Keratinocyte (primary cell): ENCODE data around the gene TMC5. TPM values are rescaled to one million over a fixed set of nuclear protein-coding genes. Genes with fewer than 3 reads are reported as not detected.

Experiments
- DNase-seq: peaks from one replicate; pipeline ENCODE4 v3.0.0-alpha.2; 2011; ENCODE audit warnings: low read depth, missing footprints, low spot score
- FAIRE-seq: peaks from 2 replicates; lab custom pipeline; 2011; peaks lifted over from hg19 to GRCh38; lab: Jason Lieb, UNC
- H2AFZ ChIP-seq: 2 replicates; pipeline ENCODE4 v1.6.0; 2012; ENCODE audit warnings: low read length, control low read depth, inconsistent platforms; ENCODE audit not compliant: control insufficient read depth
- H3K27ac ChIP-seq: 2 replicates; pipeline ENCODE4 v1.5.1; 2011; ENCODE audit warnings: low read length; ENCODE audit not compliant: control insufficient read depth, insufficient read depth
- H3K27me3 ChIP-seq: 3 replicates; pipeline ENCODE4 v1.6.0; 2011; ENCODE audit warnings: low read length; ENCODE audit not compliant: control insufficient read depth, insufficient read depth; ENCODE audit errors: extremely low read depth
- H3K36me3 ChIP-seq, 2 experiments: 2 replicates in 1 of 2; 3 replicates in 1 of 2; pipeline ENCODE4 v1.5.1; 2011; ENCODE audit warnings: low read length in 2 of 2, mild to moderate bottlenecking in 1 of 2; ENCODE audit not compliant: control insufficient read depth in 2 of 2, insufficient read depth in 2 of 2; ENCODE audit errors: extremely low read depth in 1 of 2
- H3K4me1 ChIP-seq: 3 replicates; pipeline ENCODE4 v1.5.1; 2011; ENCODE audit warnings: low read length; ENCODE audit not compliant: control insufficient read depth, insufficient read depth; ENCODE audit errors: extremely low read depth
- H3K4me2 ChIP-seq: 3 replicates; pipeline ENCODE4 v1.6.0; 2011; ENCODE audit warnings: low read depth, low read length; ENCODE audit not compliant: control insufficient read depth, insufficient read depth; ENCODE audit errors: extremely low read depth
- H3K4me3 ChIP-seq, 3 experiments: fragments of 200-600 bp in 1 of 3; sonication (generic) in 1 of 3; 2 replicates in 2 of 3; 3 replicates in 1 of 3; pipeline ENCODE4 v1.5.1; 2011 to 2016; ENCODE audit warnings: low read length in 3 of 3, mild to moderate bottlenecking in 3 of 3, control low read depth in 2 of 3, inconsistent platforms in 1 of 3, low read depth in 1 of 3, mixed read lengths in 1 of 3, mixed run types in 1 of 3, moderate library complexity in 1 of 3; ENCODE audit not compliant: control insufficient read depth in 2 of 3, insufficient read depth in 2 of 3; ENCODE audit errors: extremely low read depth in 1 of 3
- H3K79me2 ChIP-seq: 2 replicates; pipeline ENCODE4 v1.6.0; 2012; ENCODE audit warnings: low read length; ENCODE audit not compliant: control insufficient read depth, insufficient read depth
- H3K9ac ChIP-seq: 3 replicates; pipeline ENCODE4 v1.6.0; 2011; ENCODE audit warnings: low read length; ENCODE audit not compliant: control insufficient read depth, insufficient read depth; ENCODE audit errors: extremely low read depth
- H3K9me1 ChIP-seq: 3 replicates; pipeline ENCODE4 v1.6.0; 2011; ENCODE audit warnings: low read length; ENCODE audit not compliant: control insufficient read depth, insufficient read depth; ENCODE audit errors: extremely low read depth
- H3K9me3 ChIP-seq: 2 replicates; pipeline ENCODE4 v1.5.1; 2012; ENCODE audit warnings: low read depth, low read length; ENCODE audit not compliant: control insufficient read depth
- H4K20me1 ChIP-seq: 3 replicates; pipeline ENCODE4 v1.6.0; 2011; ENCODE audit warnings: low read length; ENCODE audit not compliant: control insufficient read depth, insufficient read depth; ENCODE audit errors: extremely low read depth
- EZH2 ChIP-seq: IDR thresholded peaks from one replicate; pipeline ENCODE4 v1.6.1; 2012; ENCODE audit warnings: inconsistent platforms, mild to moderate bottlenecking, low read length, moderate library complexity
- dilution Hi-C: fragments of 300-500 bp; cut with MboI; formaldehyde crosslinking; loops from one replicate; pipeline ENCODE4 v1.7.0; 2020; ENCODE audit warnings: low sequenced_read_pairs; ENCODE audit not compliant: extremely low pct_ligation_motif_present
- polyA plus RNA-seq, 5 experiments: library from polyadenylated mRNA; depleted of rRNA in 3 of 5; stranded (reverse) in 3 of 5; stranded (forward) in 1 of 5; unstranded in 1 of 5; fragments of >200 nt; gene quantifications; 1 replicate in 1 of 5; 2 replicates in 3 of 5; 3 replicates in 1 of 5; pipeline versions ENCODE4 v1.2.1 to v1.2.3, GENCODE V29; 2011 to 2012; ENCODE audit warnings: missing spikeins in 2 of 5, low read depth in 1 of 5, low replicate concordance in 1 of 5
- TF ChIP-seq, protein P1 (sequence below), 3 experiments: IDR thresholded peaks in 1 of 3; conservative IDR thresholded peaks in 1 of 3; optimal IDR thresholded peaks in 1 of 3; 2 replicates in 2 of 3; 3 replicates in 1 of 3; pipeline versions ENCODE3 to v1.5.1; 2011; ENCODE audit warnings: low read length in 3 of 3, mild to moderate bottlenecking in 3 of 3, moderate library complexity in 2 of 3, control low read depth in 1 of 3, inconsistent platforms in 1 of 3; ENCODE audit not compliant: insufficient read depth in 2 of 3; ENCODE audit errors: extremely low read depth in 1 of 3

Gene TMC5
- polyA plus RNA-seq, 1 donor (not counting 4 experiments of a cell fraction or from before 2014, with no cell fraction given): 0.18 TPM

DNA sequence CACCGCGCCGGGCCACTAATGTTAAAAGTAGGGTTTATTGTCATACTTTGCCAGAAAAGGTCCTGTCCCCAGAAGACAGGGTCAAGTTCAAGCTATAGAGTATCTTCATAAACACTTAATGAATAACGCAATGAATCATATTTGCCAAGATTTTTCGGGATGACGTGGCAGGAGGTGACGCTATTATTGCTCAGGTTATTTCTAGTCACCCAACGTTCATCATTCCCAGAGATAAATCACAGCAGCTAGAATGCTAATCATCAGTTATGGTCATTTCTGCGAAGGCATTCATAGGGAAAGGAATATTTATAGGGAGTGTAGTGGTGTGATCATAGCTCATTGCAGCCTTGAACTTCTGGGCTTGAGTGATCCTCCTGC lies 2.0 kb downstream of the TMC5 start:
- H3K4me1 ChIP-seq: peaks cover 8% of the 10 kb centered on the region
- no peaks in the 10 kb centered on the region for H3K9me3 ChIP-seq
- no peaks in the 10 kb centered on the region for H3K79me2 ChIP-seq
- no peak overlapping the region for H2AFZ ChIP-seq
- dilution Hi-C loops: loop anchor here (25.0 kb wide), 1 partner anchor 93 kb away; the partner anchor contains the start of genes CCP110 and GDE1
- DNase-seq (peak; percentile 44), FAIRE-seq (peak; percentile 5)
- peaks cover 4% of the 10 kb centered on the region for H3K27me3 ChIP-seq
- H3K4me2 ChIP-seq: no peak overlapping the region
- H4K20me1 ChIP-seq: no peaks in the 10 kb centered on the region
- no peaks in the 10 kb centered on the region for H3K9me1 ChIP-seq
- no peak overlapping the region for H3K27ac ChIP-seq
- no peak overlapping the region for H3K9ac ChIP-seq
- H3K4me3 ChIP-seq: no peak overlapping the region
- TF ChIP-seq, protein P1, sequence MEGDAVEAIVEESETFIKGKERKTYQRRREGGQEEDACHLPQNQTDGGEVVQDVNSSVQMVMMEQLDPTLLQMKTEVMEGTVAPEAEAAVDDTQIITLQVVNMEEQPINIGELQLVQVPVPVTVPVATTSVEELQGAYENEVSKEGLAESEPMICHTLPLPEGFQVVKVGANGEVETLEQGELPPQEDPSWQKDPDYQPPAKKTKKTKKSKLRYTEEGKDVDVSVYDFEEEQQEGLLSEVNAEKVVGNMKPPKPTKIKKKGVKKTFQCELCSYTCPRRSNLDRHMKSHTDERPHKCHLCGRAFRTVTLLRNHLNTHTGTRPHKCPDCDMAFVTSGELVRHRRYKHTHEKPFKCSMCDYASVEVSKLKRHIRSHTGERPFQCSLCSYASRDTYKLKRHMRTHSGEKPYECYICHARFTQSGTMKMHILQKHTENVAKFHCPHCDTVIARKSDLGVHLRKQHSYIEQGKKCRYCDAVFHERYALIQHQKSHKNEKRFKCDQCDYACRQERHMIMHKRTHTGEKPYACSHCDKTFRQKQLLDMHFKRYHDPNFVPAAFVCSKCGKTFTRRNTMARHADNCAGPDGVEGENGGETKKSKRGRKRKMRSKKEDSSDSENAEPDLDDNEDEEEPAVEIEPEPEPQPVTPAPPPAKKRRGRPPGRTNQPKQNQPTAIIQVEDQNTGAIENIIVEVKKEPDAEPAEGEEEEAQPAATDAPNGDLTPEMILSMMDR (optimal IDR thresholded peaks at IDR 0.05 in 1 of 3, IDR thresholded peaks at IDR 0.05 in 1 of 3, conservative IDR thresholded peaks at IDR 0.05 in 1 of 3; ENCODE audit: extremely low read depth in 1 of 3, insufficient read depth in 2 of 3, low read length in 3 of 3): no peak
- TF ChIP-seq EZH2: no peak
- no peaks in the 10 kb centered on the region for H3K36me3 ChIP-seq

DNA sequence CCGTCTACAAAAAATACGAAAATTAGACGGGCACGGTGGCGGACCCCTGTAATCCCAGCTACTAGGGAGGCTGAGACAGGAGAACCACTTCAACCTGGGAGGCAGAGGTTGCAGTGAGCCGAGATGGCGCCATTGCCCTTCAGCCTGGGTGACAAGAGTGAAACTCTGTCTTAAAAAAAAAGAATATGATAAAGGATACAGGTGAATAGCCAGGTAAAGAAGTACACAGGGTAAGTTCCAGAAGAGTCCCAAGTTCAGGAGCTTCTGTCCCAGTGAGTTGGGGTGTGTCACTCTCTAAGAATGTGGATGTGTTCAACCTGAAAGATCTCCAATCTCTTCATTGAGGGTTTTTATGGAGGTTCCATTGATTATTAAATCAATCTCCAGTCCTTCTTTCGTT lies 6.8 kb downstream of the TMC5 start:
- Histone ChIP-seq H3K4me2 (no peak overlapping the region), H3K4me3 (no peak overlapping the region), H3K9me1 (no peaks in the 10 kb centered on the region), H3K9ac (no peak overlapping the region), H3K79me2 (no peaks in the 10 kb centered on the region), H3K27ac (no peak overlapping the region), H3K9me3 (no peaks in the 10 kb centered on the region), H3K27me3 (no peaks in the 10 kb centered on the region), H3K36me3 (no peaks in the 10 kb centered on the region), H4K20me1 (no peaks in the 10 kb centered on the region), H3K4me1 (no peaks in the 10 kb centered on the region), H2AFZ (no peak overlapping the region)
- dilution Hi-C loops: loop anchor here (25.0 kb wide), 1 partner anchor 88 kb away; the partner anchor contains the start of genes CCP110 and GDE1
- no peak for DNase-seq
- TF ChIP-seq, protein P1 (optimal IDR thresholded peaks at IDR 0.05 in 1 of 3, IDR thresholded peaks at IDR 0.05 in 1 of 3, conservative IDR thresholded peaks at IDR 0.05 in 1 of 3; ENCODE audit: extremely low read depth in 1 of 3, insufficient read depth in 2 of 3, low read length in 3 of 3): no peak
- no peak for TF ChIP-seq EZH2
- FAIRE-seq: no peak
